TTC549 (cell line): ENCODE data around the gene PAGR1.
"Not testable (repeated sequence)": the region's sequence is repeated elsewhere in the genome, so short reads cannot be mapped to it uniquely, and the experiment has no call there.

Experiments used
- FAIRE-seq: peaks from 2 replicates; lab custom pipeline; 2012; peaks lifted over from hg19 to GRCh38; lab: Jason Lieb, UNC

Gene PAGR1

GRCh38 chr16:29791845-29792807 lies 23.8 kb upstream of the PAGR1 start:
- no peak for FAIRE-seq

- FAIRE-seq = not testable (repeated sequence)
Measured at GRCh38 chr16:29793153-29793552, 22.8 kb upstream of the PAGR1 start.

- no peak for FAIRE-seq
Measured at GRCh38 chr16:29794231-29794710, 21.7 kb upstream of the PAGR1 start.

GRCh38 chr16:29802416-29802935 lies 13.5 kb upstream of the PAGR1 start:
- no peak for FAIRE-seq

GRCh38 chr16:29804020-29804419 lies 11.9 kb upstream of the PAGR1 start:
- FAIRE-seq = no peak

GRCh38 chr16:29804455-29805231 lies 11.3 kb upstream of the PAGR1 start:
- no peak for FAIRE-seq

- FAIRE-seq = no peak
Measured at GRCh38 chr16:29805232-29806098, 10.5 kb upstream of the PAGR1 start.

- no peak for FAIRE-seq
Measured at GRCh38 chr16:29806099-29806579, 9.8 kb upstream of the PAGR1 start, which contains the start of gene MAZ. Gene MAZ, plus strand, starts transcription at chr16:29806529. Its CDS starts 173 bp downstream, at chr16:29806702.

GRCh38 chr16:29806641-29807425 lies 9.1 kb upstream of the PAGR1 start:
- no peak for FAIRE-seq

- no peak for FAIRE-seq
Measured at GRCh38 chr16:29807426-29808218, 8.3 kb upstream of the PAGR1 start.

GRCh38 chr16:29808219-29808900 lies 7.6 kb upstream of the PAGR1 start:
- FAIRE-seq = no peak

- FAIRE-seq = no peak
Measured at GRCh38 chr16:29809031-29809747, 6.8 kb upstream of the PAGR1 start.

GRCh38 chr16:29809850-29810698 lies 5.9 kb upstream of the PAGR1 start:
- FAIRE-seq = no peak

- no peak for FAIRE-seq
Measured at GRCh38 chr16:29810699-29811169, 5.2 kb upstream of the PAGR1 start.

- peak; percentile 96 for FAIRE-seq
Measured at GRCh38 chr16:29811170-29811895, 4.6 kb upstream of the PAGR1 start.

- FAIRE-seq = no peak
Measured at GRCh38 chr16:29811896-29812665, 3.9 kb upstream of the PAGR1 start, which contains the start of gene PRRT2. Gene PRRT2, plus strand, starts transcription at chr16:29812193. Its CDS starts 862 bp downstream, at chr16:29813055.
